HL-60 (cell line): ENCODE results near the gene CDH23.

Experiments used
- DNase-seq, 2 experiments: peaks; one replicate each; pipeline ENCODE4 v3.0.0-alpha.2; 2010 to 2020; ENCODE audit warnings: low read depth in 1 of 2, low spot score in 1 of 2
- H3K27ac ChIP-seq: fragments of 250-450 bp; sonication (Bioruptor Pico); replicated peaks from 2 replicates; pipeline ENCODE4 v1.5.1; 2020; ENCODE audit warnings: mild to moderate bottlenecking, moderate library complexity
- H3K27me3 ChIP-seq: fragments of 250-450 bp; sonication (Bioruptor Pico); 2 replicates; pipeline ENCODE4 v1.5.1; 2021; ENCODE audit warnings: mild to moderate bottlenecking, moderate library complexity; ENCODE audit not compliant: insufficient read depth, poor library complexity, severe bottlenecking
- H3K4me3 ChIP-seq: replicated peaks from 2 replicates; pipeline ENCODE4 v1.5.1; 2011; ENCODE audit warnings: mild to moderate bottlenecking, control low read depth, low read length; ENCODE audit not compliant: insufficient read depth
- CTCF ChIP-seq: IDR thresholded peaks from one replicate; pipeline ENCODE4 v1.5.1; 2011; ENCODE audit warnings: low read length, control low read depth, inconsistent platforms; ENCODE audit not compliant: insufficient read depth
- GABPA ChIP-seq: IDR thresholded peaks from 2 replicates; pipeline ENCODE4 v1.6.1; 2012; ENCODE audit warnings: low read depth
- POLR2AphosphoS5 ChIP-seq: IDR thresholded peaks from 2 replicates; pipeline ENCODE4 v1.6.1; 2012; ENCODE audit warnings: low read depth
- REST ChIP-seq: IDR thresholded peaks from 2 replicates; pipeline ENCODE4 v1.6.1; 2012; ENCODE audit warnings: low read depth; ENCODE audit not compliant: insufficient replicate concordance
- SPI1 ChIP-seq: IDR thresholded peaks from 2 replicates; pipeline ENCODE4 v1.6.1; 2012; ENCODE audit warnings: low read depth, mild to moderate bottlenecking, borderline replicate concordance

CDH23 gene

GRCh38 chr10:71747551-71748523 is 351.1 kb downstream of the CDH23 start:
- H3K27me3 ChIP-seq: no peaks in the 10 kb centered on the region
- H3K4me3 ChIP-seq: no peak overlapping the region
- peak; percentile 48 for TF ChIP-seq REST
- TF ChIP-seq GABPA: no peak
- peak; percentile 91 for TF ChIP-seq POLR2AphosphoS5
- peak; percentile 98 for TF ChIP-seq SPI1
- peak overlapping the region; percentile 99 for H3K27ac ChIP-seq
- peak; percentile 82 to 94 for DNase-seq

GRCh38 chr10:71748671-71749191 is 352.0 kb downstream of the CDH23 start:
- H3K27ac ChIP-seq: peak overlapping the region; percentile 99
- H3K27me3 ChIP-seq: no peaks in the 10 kb centered on the region
- DNase-seq: peak; percentile 90 to 98
- TF ChIP-seq REST: peak; percentile 13
- 0 out of 2 replicates have a peak, but pooled peaks have one; percentile 26 for TF ChIP-seq GABPA
- TF ChIP-seq POLR2AphosphoS5: peak; percentile 92
- TF ChIP-seq SPI1: peak; percentile 98
- no peak for TF ChIP-seq CTCF
- H3K4me3 ChIP-seq: no peak overlapping the region

- Histone ChIP-seq H3K4me3 (no peak overlapping the region), H3K27me3 (no peaks in the 10 kb centered on the region), H3K27ac (peak overlapping the region; percentile 99)
- no peak for TF ChIP-seq REST
- TF ChIP-seq SPI1: no peak
- TF ChIP-seq GABPA: no peak
- no peak for TF ChIP-seq POLR2AphosphoS5
- no peak for TF ChIP-seq CTCF
- DNase-seq: peak in 1 of 2 experiments; percentile 12
These were observed 352.7 kb downstream of the CDH23 start for GRCh38 chr10:71749396-71749795.
